Heart right ventricle (tissue), 16 donors: Measurements from ENCODE around the gene GADD45GIP1. TPM values are rescaled to one million over a fixed set of nuclear protein-coding genes. Genes with fewer than 3 reads are reported as not detected.
A peak's percentile ranks its signal among the peaks of the same experiment; 100 is the strongest.

Experiments
- ATAC-seq, 8 donors: fragments of 200-7000 bp; cut with Tn5 transposase; one replicate each; pipeline ENCODE4 v1.9.1; 2020; ENCODE audit warnings: mild to moderate bottlenecking in 8 of 8, moderate library complexity in 8 of 8, moderate number of reproducible peaks in 1 of 8
- DNase-seq, 2 donors: peaks; one replicate each; pipeline ENCODE4 v3.0.0-alpha.2; 2020
- H3K27ac ChIP-seq, 10 donors: fragments of 200-600 bp; sonication (generic) in 2 of 10; one replicate each; pipeline versions ENCODE4 v1.5.0 to v1.8.0; 2020 to 2022; ENCODE audit warnings: mild to moderate bottlenecking in 3 of 10
- H3K27me3 ChIP-seq, 7 donors: fragments of 200-600 bp; one replicate each; pipeline ENCODE4 v1.8.0; 2021 to 2022; ENCODE audit warnings: mild to moderate bottlenecking in 2 of 7
- H3K36me3 ChIP-seq, 9 donors: fragments of 200-600 bp; sonication (generic) in 1 of 9; one replicate each; pipeline versions ENCODE4 v1.5.0 to v1.8.0; 2020 to 2022; ENCODE audit warnings: mild to moderate bottlenecking in 2 of 9
- H3K4me1 ChIP-seq, 9 donors: fragments of 200-600 bp; sonication (generic) in 1 of 9; one replicate each; pipeline versions ENCODE4 v1.5.0 to v1.8.0; 2020 to 2022; ENCODE audit warnings: mild to moderate bottlenecking in 4 of 9
- H3K4me3 ChIP-seq, 10 donors: fragments of 200-600 bp; sonication (generic) in 2 of 10; one replicate each; pipeline versions ENCODE4 v1.5.0 to v1.8.0; 2020 to 2022; ENCODE audit warnings: mild to moderate bottlenecking in 7 of 10, moderate library complexity in 2 of 10
- H3K9me3 ChIP-seq, 11 donors: fragments of 200-600 bp in 10 of 11; sonication (generic) in 2 of 11; one replicate each; pipeline versions ENCODE4 v1.5.0 to v1.8.0; 2013 to 2022; ENCODE audit warnings: mild to moderate bottlenecking in 2 of 11, control low read depth in 1 of 11, moderate library complexity in 1 of 11
- CTCF ChIP-seq, 9 donors: fragments of 200-600 bp; sonication (generic) in 2 of 9; IDR thresholded peaks; one replicate each; pipeline versions ENCODE4 v1.5.0 to v1.8.0; 2021 to 2022; ENCODE audit warnings: antibody characterized with exemption in 9 of 9, mild to moderate bottlenecking in 5 of 9, moderate library complexity in 1 of 9
- WGBS, 2 donors: extraction: QIAGEN DNeasy Blood & Tissue Kit; methylation state at CpG; one replicate each; pipeline ENCODE4 v1.1.7; 2013; ENCODE audit warnings: inconsistent platforms in 1 of 2; 5-methylcytosine and 5-hydroxymethylcytosine counted together
- intact Hi-C, 10 donors: fragments of 100-400 bp; cut with DNase I; formaldehyde crosslinking; loops; one replicate each; pipeline versions ENCODE4 v1.11.1 to v1.14.2; 2022
- polyA plus RNA-seq, 2 donors: library from polyadenylated mRNA; stranded (reverse); fragments of 200-250 nt; gene quantifications; one replicate each; pipeline ENCODE4 v1.2.3, GENCODE V29; 2013
- total RNA-seq, 10 donors: library from RNA; stranded (reverse); fragmentation: NEBNext Ultra II Directional in 3 of 10; extraction: Animal tissue kit (Norgen Biotek cat#: 25700) in 3 of 10; gene quantifications; one replicate each; pipeline versions ENCODE4 v1.2.1 to v1.2.4, GENCODE V29; 2021 to 2023
- donor health status: Arrhythmogenic right ventricular cardiomyopathy.
- donor health status: ischemic (EF 13 %, LVEDD 7.1; RV severe dilation, severe dysfunction).
- donor health status: healthy with polysubstance abuse.
- donor health status: DM: no; HTN: yes; CAD: no.
- donor health status: DM: no; HTN: no; CAD: no.
- donor health status: ischemic (EF 25% LVEDD 6.9; RV normal size, moderate dysfunction).
- donor health status: ischemic (EF 25% LVEDD 5.7; RV mildly dilated, moderate dysfunction).
- donor health status: healthy.
- donor health status: DM: yes; HTN: yes; CAD: no.
- donor health status: Ischemic cardiomyopathy.
- donor health status: ischemic (EF 35%, LVEDD 5.7; RV mildly dilated, moderate dysfunction).
- donor health status: nonischemic (EF 11% LVEDD 7.7; RV severe dilation, severe dysfunction).
- donor health status: DM: yes; HTN: yes; CAD: no.
- donor health status: PGD.
- donor health status: ischemic (EF 29% LVEDD 5.4; RV normal size, mild dysfunction).
- donor health status: nonischemic (EF 23%, LVEDD 6.1; RV moderate dilation, normal function).

The GADD45GIP1 gene
- total and polyA plus RNA-seq, 12 donors, result 18.4 to 237 (median 22.1) TPM

GRCh38 chr19:12985049-12985776, 28.2 kb upstream of the GADD45GIP1 start:
- ATAC-seq, result peak; percentile 45 to 77 (median 66)
- Histone ChIP-seq H3K27ac (peak overlapping the region in 4 of 10 donors; percentile 14 to 48 (median 25)), H3K27me3 (no peaks in the 10 kb centered on the region), H3K36me3 (no peaks in the 10 kb centered on the region), H3K9me3 (no peaks in the 10 kb centered on the region), H3K4me3 (no peak overlapping the region), H3K4me1 (peaks cover 3 to 29% (median 24%) of the 10 kb centered on the region in 9 donors)
- no peak for TF ChIP-seq CTCF (IDR thresholded peaks at IDR 0.05)
- DNase-seq, result peak; percentile 51 to 69
- WGBS, 2 donors, result 42 to 43% methylated on average over 16 of the region's 16 CpGs
- intact Hi-C loops, result loop anchor here in 5 of 10 donors (2.0 to 10.0 kb wide), 8 partner anchors 42 to 108 kb away; no protein-coding TSS in a partner anchor

GRCh38 chr19:12984683-12985048, 27.6 kb upstream of the GADD45GIP1 start:
- peak overlapping the region in 4 of 10 donors; percentile 14 to 48 (median 30) for H3K27ac ChIP-seq
- no peak overlapping the region for H3K4me3 ChIP-seq
- H3K36me3 ChIP-seq, result no peaks in the 10 kb centered on the region
- 25 to 45% methylated on average over 8 to 10 of the region's 10 CpGs for WGBS, 2 donors
- H3K27me3 ChIP-seq, result no peaks in the 10 kb centered on the region
- DNase-seq (no peak), ATAC-seq (peak in 4 of 8 donors; percentile 4 to 23 (median 11))
- no peak for TF ChIP-seq CTCF (IDR thresholded peaks at IDR 0.05)
- intact Hi-C loops, result loop anchor here in 8 of 10 donors (1.0 to 10.0 kb wide), 11 partner anchors 43 to 108 kb away; no protein-coding TSS in a partner anchor
- no peaks in the 10 kb centered on the region for H3K9me3 ChIP-seq
- peaks cover 3 to 29% (median 24%) of the 10 kb centered on the region in 9 donors for H3K4me1 ChIP-seq

GRCh38 chr19:12984143-12984627, 27.2 kb upstream of the GADD45GIP1 start:
- 83 to 89% methylated on average over 3 of the region's 3 CpGs for WGBS, 2 donors
- no peaks in the 10 kb centered on the region for H3K9me3 ChIP-seq
- intact Hi-C loops, result loop anchor here in 8 of 10 donors (1.0 to 10.0 kb wide), 10 partner anchors 48 to 109 kb away; no protein-coding TSS in a partner anchor
- H3K27ac ChIP-seq, result no peak overlapping the region
- no peak for TF ChIP-seq CTCF (IDR thresholded peaks at IDR 0.05)
- H3K27me3 ChIP-seq, result no peaks in the 10 kb centered on the region
- H3K4me3 ChIP-seq, result no peak overlapping the region
- peaks cover 3 to 29% (median 24%) of the 10 kb centered on the region in 9 donors for H3K4me1 ChIP-seq
- DNase-seq (no peak), ATAC-seq (no peak)
- H3K36me3 ChIP-seq, result no peaks in the 10 kb centered on the region

- DNase-seq (peak; percentile 70 to 85), ATAC-seq (peak; percentile 73 to 89 (median 82))
- Histone ChIP-seq H3K27ac (peak overlapping the region in 3 of 10 donors; percentile 0 to 44 (median 31)), H3K36me3 (no peaks in the 10 kb centered on the region), H3K9me3 (no peaks in the 10 kb centered on the region), H3K4me1 (peaks cover 3 to 29% (median 24%) of the 10 kb centered on the region in 9 donors), H3K27me3 (no peaks in the 10 kb centered on the region), H3K4me3 (peak overlapping the region in 9 of 10 donors; percentile 17 to 47 (median 38))
- peak; percentile 91 to 99 (median 97) for TF ChIP-seq CTCF (IDR thresholded peaks at IDR 0.05)
- intact Hi-C loops, result loop anchor here in 9 of 10 donors (1.0 to 10.0 kb wide), 11 partner anchors 49 to 109 kb away; no protein-coding TSS in a partner anchor
- 10 to 11% methylated on average over 51 of the region's 51 CpGs for WGBS, 2 donors
Measured at GRCh38 chr19:12983542-12984142, 26.6 kb upstream of the GADD45GIP1 start.
